ENCODE results near the gene PSTPIP2. TPM values are rescaled to one million over a fixed set of nuclear protein-coding genes. Genes with fewer than 3 reads are reported as not detected.

PSTPIP2 gene
- total and polyA plus RNA-seq, 10 donors, result 18.3 to 153 (median 117) TPM

DNA sequence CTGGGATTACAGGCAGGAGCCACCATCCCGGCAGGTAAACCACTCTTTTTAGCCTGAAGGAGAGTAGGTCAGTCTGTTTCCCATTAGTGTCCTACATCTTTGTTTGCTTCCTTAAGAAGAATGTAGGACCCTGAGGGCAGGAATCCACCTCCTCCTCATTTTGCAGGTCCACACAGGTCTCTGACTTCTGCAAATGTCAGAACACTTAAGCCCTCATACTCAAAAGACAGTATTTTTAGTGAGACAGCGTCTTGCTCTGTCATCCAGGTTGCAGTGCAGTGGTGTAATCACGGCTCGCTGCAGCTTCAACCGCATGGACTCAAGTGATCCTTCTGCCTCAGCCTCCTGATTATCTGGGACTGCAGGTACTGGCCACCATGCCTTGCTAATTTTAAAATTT lies 9.3 kb downstream of the PSTPIP2 start:
- Histone ChIP-seq H3K4me1 (peaks cover 0 to 89% (median 30%) of the 10 kb centered on the region in 6 donors), H3K27me3 (replicated peaks in 1 of 7) (no peaks in the 10 kb centered on the region), H3K4me3 (no peak overlapping the region), H3K27ac (peak overlapping the region; percentile 48 to 97 (median 78)), H3K36me3 (peaks cover 0 to 28% (median 0%) of the 10 kb centered on the region in 6 donors), H3K9me3 (no peaks in the 10 kb centered on the region)
- TF ChIP-seq POLR2A (IDR thresholded peaks at IDR 0.05), result no peak
- TF ChIP-seq, protein P1, sequence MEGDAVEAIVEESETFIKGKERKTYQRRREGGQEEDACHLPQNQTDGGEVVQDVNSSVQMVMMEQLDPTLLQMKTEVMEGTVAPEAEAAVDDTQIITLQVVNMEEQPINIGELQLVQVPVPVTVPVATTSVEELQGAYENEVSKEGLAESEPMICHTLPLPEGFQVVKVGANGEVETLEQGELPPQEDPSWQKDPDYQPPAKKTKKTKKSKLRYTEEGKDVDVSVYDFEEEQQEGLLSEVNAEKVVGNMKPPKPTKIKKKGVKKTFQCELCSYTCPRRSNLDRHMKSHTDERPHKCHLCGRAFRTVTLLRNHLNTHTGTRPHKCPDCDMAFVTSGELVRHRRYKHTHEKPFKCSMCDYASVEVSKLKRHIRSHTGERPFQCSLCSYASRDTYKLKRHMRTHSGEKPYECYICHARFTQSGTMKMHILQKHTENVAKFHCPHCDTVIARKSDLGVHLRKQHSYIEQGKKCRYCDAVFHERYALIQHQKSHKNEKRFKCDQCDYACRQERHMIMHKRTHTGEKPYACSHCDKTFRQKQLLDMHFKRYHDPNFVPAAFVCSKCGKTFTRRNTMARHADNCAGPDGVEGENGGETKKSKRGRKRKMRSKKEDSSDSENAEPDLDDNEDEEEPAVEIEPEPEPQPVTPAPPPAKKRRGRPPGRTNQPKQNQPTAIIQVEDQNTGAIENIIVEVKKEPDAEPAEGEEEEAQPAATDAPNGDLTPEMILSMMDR (IDR thresholded peaks at IDR 0.05 in 8 of 11, conservative IDR thresholded peaks at IDR 0.05 in 3 of 11), result no peak
- TF ChIP-seq POLR2AphosphoS5 (IDR thresholded peaks at IDR 0.05), result no peak
- DNase-seq, result peak; percentile 41
- 73 to 93% (median 85%) methylated on average over 5 of the region's 5 CpGs for WGBS, 5 donors
- intact Hi-C loops (cut with DNase I; ENCODE audit: low total_unique reads), result no loop called here

DNA sequence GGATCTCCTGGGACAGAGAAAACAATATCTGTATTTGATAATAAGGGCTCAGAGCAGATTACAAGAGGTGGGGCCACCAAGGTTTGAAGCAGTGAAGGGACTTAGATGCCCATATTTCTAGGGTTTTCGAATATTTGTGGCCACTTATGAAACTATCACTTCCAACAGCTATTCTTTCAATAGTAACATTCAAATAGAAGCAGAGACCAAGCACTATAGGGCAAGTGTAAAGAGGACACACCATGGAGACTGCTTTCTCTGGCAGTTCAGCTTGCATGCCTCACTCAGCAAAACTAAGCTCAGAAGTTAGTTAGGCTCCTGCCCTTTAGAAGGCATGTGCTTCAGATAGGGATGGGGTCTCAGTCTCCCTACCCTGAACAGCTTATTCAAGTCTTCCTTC lies 10.3 kb downstream of the PSTPIP2 start:
- H3K4me1 ChIP-seq, result peaks cover 0 to 83% (median 29%) of the 10 kb centered on the region in 6 donors
- H3K27me3 ChIP-seq (replicated peaks in 1 of 7), result no peaks in the 10 kb centered on the region
- DNase-seq, result no peak
- no peak overlapping the region for H3K4me3 ChIP-seq
- intact Hi-C loops (cut with DNase I; ENCODE audit: low total_unique reads), result no loop called here
- H3K36me3 ChIP-seq, result peaks cover 0 to 31% (median 0%) of the 10 kb centered on the region in 6 donors
- peak overlapping the region; percentile 48 to 97 (median 78) for H3K27ac ChIP-seq
- 57 to 76% (median 66%) methylated on average over 1 of the region's 1 CpG for WGBS, 5 donors
- H3K9me3 ChIP-seq, result no peaks in the 10 kb centered on the region
- no peak for TF ChIP-seq POLR2A (IDR thresholded peaks at IDR 0.05)
- no peak for TF ChIP-seq POLR2AphosphoS5 (IDR thresholded peaks at IDR 0.05)
- TF ChIP-seq, protein P1 (IDR thresholded peaks at IDR 0.05 in 8 of 11, conservative IDR thresholded peaks at IDR 0.05 in 3 of 11), result no peak

DNA sequence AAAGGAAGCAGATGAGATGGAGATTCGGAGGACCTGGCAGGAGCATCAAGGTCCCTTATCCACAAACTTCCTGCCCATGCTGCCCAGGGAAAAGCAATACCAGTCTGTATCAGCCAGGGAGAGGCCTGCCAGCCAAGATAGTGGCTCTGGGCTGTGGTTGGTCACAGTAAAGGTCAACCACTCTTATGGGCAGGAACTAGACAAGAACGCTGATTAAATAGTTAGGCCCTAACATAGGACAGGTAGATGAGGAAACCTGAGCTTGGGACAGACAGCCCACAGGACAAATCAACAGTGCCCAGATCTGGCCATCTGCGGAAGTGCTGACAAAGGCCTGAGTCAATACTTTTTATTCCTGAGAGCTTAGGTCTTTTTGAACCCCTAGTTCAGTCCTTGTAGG lies 10.7 kb downstream of the PSTPIP2 start:
- TF ChIP-seq, protein P1 (IDR thresholded peaks at IDR 0.05 in 8 of 11, conservative IDR thresholded peaks at IDR 0.05 in 3 of 11), result no peak
- TF ChIP-seq POLR2A (IDR thresholded peaks at IDR 0.05) (no peak), POLR2AphosphoS5 (IDR thresholded peaks at IDR 0.05) (peak in 2 of 3 donors; percentile 72 to 90)
- Histone ChIP-seq H3K27ac (peak overlapping the region; percentile 48 to 97 (median 78)), H3K9me3 (no peaks in the 10 kb centered on the region), H3K4me3 (no peak overlapping the region), H3K27me3 (replicated peaks in 1 of 7) (no peaks in the 10 kb centered on the region), H3K4me1 (peaks cover 0 to 83% (median 30%) of the 10 kb centered on the region in 6 donors), H3K36me3 (peaks cover 0 to 29% (median 0%) of the 10 kb centered on the region in 6 donors)
- DNase-seq, result peak; percentile 78
- intact Hi-C loops (cut with DNase I; ENCODE audit: low total_unique reads), result no loop called here
- 69 to 77% (median 73%) methylated on average over 3 of the region's 3 CpGs for WGBS, 5 donors

DNA sequence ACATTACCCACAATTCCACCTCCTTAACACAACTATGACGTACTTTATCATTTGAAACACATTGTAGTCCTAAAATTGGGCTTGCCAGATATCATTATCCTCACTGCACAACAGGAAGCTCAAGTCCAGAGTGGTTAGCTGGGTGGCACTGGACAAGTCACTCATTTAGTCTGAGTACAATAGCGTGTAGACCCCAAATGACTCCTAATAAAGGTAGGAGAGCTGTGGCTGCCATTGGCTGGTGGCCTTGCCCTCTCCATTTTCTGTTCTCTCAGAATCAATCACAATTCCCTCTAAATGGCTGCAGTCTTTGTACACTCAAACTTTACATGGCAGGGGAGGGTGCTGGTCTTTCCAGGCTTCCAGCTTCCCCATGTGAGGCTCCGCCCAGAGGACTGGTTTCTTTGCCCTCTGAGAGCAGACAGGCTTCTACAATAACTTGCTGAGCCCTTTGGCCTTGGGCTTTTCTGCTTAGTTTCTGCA lies 11.7 kb downstream of the PSTPIP2 start:
- Histone ChIP-seq H3K36me3 (peaks cover 0 to 19% (median 0%) of the 10 kb centered on the region in 6 donors), H3K9me3 (no peaks in the 10 kb centered on the region), H3K27ac (peak overlapping the region in 7 of 8 donors; percentile 72 to 97 (median 77)), H3K4me3 (no peak overlapping the region), H3K4me1 (peaks cover 4 to 87% (median 38%) of the 10 kb centered on the region in 6 donors), H3K27me3 (replicated peaks in 1 of 7) (no peaks in the 10 kb centered on the region)
- DNase-seq, result no peak
- intact Hi-C loops (cut with DNase I; ENCODE audit: low total_unique reads), result no loop called here
- WGBS, 5 donors, result 56 to 81% (median 60%) methylated on average over 3 of the region's 3 CpGs
- TF ChIP-seq POLR2A (IDR thresholded peaks at IDR 0.05), result no peak
- TF ChIP-seq, protein P1 (IDR thresholded peaks at IDR 0.05 in 8 of 11, conservative IDR thresholded peaks at IDR 0.05 in 3 of 11), result no peak
- TF ChIP-seq POLR2AphosphoS5 (IDR thresholded peaks at IDR 0.05), result no peak

Data from spleen (tissue), 11 donors.